HCEC 1CT (cell line): ENCODE measurements around the gene DDX27.

ENCODE experiments used
- DNase-seq: peaks from one replicate; pipeline ENCODE4 v3.0.0-alpha.2; 2017

The DDX27 gene

GRCh38 chr20:49291200-49291599 is 72.0 kb downstream of the DDX27 start:
- DNase-seq = no peak

GRCh38 chr20:49292010-49292409 is 72.8 kb downstream of the DDX27 start:
- no peak for DNase-seq

- no peak for DNase-seq
These were observed 73.9 kb downstream of the DDX27 start for GRCh38 chr20:49293122-49293521.
